HG02943 (cell line): Measurements from ENCODE around the gene LNPEP.

ENCODE experiments used
- ATAC-seq: cut with Tn5 transposase; IDR thresholded peaks from one replicate; pipeline ENCODE4 v1.9.1; 2021; ENCODE audit warnings: mild to moderate bottlenecking, low read depth, moderate library complexity; ENCODE audit not compliant: unreplicated experiment

The LNPEP gene

DNA sequence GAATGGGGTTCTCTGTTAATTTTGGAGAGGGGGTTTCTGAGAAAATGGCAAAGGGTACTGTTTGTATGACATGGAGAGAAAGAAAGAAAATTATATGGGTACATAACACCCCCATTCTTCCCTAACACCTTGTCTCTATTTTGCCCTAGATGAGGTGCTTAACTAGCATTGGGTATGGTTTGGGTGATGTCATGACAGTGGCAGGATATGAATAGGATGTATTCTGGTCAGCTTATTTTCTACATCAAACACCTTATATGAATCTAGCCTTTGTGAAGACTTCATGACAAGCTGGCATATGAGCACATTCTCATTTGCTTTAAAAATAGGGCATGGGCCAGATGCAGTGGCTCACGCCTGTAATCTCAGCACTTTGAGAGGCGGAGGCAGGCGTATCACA lies 58.6 kb downstream of the LNPEP start:
- ATAC-seq, result no peak

DNA sequence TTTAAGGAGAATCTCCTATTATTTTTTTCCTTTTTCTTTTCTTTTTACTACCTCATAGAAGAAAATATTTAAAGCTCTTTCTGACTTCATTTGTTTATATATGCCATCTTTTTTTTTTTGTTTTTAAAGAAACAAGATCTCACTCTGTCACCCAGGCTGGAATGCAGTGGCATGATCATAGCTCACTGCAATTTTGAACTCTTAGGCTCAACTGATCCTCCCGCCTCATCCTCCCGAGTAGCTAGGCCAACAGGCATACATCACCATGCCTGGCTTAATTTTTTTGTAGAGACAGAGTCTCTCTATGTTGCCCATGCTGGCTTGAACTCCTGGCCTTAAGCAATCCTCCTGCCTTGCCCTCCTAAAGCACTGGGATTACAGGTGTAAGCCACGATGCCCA lies 59.5 kb downstream of the LNPEP start:
- no peak for ATAC-seq

DNA sequence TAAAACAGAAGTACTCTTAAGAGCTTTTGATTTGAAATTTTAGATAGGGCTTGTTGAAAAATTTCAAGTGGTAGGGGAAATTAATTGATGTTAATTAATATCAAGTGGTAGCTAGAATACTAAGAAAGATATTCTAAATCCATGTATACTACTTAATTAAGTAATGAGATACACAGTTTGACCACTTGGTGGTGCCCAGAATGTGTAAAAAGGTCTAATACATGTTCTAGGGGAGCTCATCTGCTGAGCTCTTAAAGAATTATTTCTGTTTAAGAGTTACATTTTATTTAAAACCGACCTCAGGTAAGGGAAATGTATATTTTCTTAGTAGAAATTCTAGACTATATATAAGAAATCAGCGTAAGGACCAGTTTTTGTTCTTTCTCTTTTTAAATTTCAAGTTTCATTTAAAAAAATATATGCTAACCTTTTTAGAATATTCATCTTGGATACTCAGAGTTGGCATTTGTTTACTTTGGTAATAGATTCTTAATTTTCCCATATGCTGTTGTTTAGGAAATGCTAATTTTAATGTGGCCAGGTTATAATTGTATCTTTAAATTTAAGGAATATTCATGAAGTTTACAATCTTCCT lies 61.5 kb downstream of the LNPEP start:
- ATAC-seq, result no peak

DNA sequence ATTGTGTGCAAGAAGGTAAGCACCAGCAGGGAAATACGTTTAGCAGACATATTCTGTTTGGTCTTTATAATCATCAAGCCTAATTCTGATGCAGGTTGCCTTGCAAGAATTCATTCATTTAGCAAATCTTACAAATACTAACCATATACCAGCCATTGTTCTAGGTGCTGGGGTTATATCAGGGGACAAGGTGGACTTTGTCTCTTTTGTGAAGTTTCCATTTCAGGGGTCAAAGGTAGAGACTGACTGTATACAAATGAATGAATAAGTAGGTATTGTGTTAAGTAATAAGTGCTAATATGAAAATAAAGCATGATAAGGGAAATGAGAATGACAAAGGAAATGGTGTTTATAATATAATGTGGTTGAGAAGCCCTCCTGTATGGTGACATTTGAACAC lies 64.0 kb downstream of the LNPEP start:
- no peak for ATAC-seq

DNA sequence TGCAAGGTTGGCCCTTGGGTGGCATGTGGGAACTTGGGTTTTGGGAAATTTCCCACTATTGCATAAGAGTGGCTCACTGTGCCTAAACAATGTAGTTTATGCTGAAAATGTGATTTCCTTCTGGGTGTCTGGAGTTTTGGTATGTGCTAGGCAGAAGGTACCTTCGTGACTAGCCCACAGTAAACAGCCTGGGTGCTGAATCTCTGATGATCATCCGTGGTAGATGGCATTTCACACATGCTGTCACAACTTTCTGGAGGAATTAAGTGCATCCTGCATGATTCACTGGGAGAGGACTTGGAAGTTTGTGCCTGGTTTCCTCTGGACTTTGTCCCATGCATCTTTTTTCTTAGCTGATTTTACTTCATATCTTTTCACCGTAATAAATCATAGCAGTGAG lies 64.5 kb downstream of the LNPEP start:
- ATAC-seq, result no peak

DNA sequence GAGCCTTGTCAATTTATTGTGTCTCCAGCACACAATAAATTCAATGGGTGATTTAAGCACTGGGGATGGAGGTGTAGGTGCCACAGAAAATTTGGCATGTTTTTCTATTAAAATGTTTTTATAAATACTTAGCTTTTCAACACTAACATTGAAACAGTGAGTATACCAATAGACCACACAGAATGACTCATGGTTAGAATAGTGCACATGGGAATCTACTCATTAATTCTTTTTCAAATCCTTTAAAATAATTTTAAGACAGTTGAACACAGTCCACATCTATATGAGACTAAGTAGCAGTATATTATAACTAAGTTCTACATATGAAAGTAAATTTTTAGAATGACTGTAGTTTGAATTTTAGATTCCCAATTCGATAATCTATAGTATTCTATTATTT lies 67.1 kb downstream of the LNPEP start:
- ATAC-seq, result no peak

DNA sequence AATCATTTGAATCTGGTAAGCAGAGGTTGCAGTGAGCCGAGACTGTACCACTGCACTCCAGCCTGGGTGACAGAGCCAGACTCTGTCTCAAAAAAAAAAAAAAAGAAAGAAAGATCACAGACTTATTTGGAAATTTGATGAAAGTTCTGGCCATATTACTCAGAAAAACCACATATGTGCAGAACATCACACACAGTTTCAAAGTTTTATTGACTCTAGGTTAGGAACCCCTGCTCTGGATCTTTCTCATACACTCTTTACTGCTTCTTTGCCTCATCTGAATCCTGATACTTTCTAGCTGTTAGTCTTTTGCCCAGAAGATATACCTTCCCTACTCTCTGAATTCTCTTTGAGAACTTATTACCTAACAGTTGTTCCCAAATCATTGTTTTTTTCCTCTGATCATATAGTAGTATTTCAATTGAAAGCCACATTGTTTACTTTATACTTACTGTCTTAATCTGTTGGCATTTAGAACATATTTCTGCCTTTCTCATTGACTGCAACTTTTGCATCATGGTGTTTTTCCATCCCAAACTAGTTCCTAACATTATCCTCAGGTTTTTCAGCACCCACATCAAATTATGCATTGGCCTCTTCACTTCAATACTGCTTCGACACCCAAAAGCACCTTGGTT lies 68.7 kb downstream of the LNPEP start:
- no peak for ATAC-seq

DNA sequence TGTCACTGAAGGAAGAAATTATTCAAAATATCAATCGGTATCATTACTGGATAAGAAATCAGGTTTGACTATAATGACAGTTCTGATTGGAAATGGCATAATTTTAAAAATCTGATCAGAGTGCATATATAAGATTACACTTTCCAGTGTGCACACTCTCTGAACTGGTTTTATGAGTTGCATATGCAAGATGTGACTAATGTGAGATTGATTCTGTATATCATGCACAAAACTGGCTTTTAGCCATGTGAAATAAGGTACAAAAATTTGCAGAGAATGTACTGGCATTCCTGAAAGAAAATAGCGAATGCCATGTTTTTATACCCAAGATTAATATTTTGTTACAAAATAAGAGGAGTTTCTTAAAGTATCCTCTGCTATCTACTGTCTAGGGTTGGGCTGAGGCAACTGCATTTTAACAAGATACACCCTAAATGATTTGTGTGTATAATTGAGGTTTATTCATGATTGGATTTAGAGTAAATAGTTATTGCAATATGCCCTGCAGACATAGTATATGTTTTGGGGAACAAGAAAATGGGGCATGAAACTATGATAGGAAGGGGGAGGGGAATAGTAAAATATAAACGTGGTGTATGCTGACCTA lies 70.7 kb downstream of the LNPEP start:
- ATAC-seq, result no peak

DNA sequence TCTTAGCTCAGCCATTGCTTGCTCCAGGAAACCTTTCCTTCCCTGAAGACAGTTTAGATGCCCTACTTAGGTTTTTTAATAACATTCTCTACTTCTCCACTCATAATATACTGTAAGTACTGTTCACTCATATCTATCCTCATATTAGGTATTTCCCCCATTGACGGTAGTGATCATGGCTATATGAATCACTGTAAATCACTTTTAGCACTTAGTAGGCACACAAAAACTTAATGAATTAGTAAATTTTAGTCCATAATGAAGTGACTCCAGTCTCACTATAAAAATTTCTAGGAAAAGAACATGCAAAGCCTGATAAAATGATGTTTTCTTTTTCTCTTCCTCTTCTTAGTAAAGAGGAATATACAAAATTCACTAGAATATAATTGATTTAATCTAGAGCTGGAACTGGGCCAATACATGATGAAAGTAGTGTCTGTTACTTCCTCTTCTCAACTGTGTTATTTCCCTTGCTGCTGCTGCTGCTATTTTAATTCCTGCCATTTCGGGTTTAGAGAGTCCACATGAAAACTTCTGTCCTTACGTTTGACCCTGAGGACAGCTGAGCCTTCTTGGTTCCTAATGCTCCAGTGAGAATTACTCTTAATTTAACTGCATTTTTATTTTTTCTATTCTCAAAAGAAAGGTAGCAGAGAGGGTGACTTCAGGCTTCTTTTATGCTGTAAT lies 73.5 kb downstream of the LNPEP start:
- ATAC-seq, result no peak

DNA sequence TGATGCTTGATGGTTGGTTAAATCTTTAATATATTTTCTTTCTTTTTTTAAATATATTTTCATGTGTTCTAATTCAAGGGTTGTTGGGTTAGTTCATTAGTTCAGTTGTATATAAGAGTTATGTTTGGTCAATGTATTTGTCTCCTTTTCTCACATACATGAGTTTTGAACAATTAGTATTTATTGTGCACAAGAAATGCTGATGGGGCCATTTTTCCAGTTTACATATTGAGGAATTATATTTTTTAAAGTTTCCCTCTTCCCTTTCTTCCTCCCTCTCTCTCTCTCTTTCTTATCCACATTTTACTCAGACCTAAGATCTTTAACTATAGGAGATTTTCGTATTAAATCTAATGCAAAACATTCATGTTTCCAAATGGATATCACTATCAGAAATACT lies 74.0 kb downstream of the LNPEP start:
- no peak for ATAC-seq

DNA sequence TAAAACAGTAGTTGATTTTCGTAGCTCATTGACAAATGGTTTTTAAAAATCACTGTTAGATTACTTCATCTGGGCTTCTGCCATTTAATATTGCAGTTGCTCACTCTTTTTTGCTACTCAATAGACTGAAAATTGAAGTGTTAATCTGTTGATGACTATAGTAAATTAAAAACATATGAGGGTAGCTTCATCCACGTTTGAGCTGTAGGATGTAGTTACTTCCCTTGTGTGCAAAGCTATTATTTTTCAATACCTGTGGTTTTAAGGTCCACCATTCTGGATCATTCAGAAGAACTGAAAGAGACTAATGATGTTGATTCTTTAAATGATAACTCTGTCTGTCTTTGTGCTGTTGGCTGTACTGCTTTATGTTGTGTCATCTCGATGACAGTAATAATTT lies 74.7 kb downstream of the LNPEP start:
- ATAC-seq, result no peak

DNA sequence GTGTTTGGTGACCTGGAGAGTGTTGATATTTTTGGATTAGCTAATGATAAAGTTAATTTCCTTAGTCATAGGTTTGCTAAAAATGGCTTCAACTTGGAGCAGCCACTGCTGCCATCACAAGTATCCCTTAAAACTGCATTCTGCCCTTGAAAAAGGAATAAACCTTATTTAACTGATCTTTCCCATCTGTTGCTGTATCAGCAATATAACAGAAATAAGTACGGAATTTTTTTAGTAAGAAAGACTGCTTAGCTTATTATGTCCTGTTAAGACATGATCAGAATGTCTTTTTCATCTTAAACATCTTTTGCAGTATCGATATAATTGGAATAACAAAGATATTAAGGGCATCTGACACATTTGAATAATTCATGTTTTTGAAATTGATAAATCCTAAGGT lies 75.7 kb downstream of the LNPEP start:
- ATAC-seq, result no peak

DNA sequence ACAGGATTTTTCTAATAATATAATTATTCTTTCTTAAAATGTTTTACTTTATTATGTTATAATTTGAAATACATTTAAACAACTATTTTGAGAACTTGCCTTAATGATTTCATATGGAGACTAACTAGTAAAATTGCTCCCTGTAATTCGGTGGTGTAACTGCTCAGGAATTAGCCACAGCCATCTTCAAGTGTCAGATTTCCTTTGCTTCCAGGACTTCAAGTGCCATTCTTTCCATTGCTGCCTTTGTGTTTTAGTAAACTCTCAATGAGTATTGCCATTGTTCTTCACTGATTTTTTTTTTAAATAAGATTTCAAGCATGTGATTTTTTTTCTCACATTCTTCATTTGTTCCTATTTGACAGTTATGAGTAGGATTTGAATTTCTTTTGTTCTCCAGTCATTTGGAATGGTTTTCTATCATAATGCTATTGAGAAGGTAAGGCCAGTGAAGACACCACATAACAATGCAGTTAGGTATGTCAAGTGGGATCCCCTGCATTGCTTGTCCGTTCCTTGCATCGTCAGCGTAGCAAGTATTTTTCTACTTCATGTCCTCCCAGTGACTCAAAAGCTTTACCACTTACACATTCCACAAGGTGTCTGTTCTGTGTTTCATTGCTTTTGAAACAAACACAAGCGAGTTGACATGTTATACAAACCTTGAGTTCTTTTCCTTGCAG lies 83.7 kb downstream of the LNPEP start:
- ATAC-seq, result no peak

DNA sequence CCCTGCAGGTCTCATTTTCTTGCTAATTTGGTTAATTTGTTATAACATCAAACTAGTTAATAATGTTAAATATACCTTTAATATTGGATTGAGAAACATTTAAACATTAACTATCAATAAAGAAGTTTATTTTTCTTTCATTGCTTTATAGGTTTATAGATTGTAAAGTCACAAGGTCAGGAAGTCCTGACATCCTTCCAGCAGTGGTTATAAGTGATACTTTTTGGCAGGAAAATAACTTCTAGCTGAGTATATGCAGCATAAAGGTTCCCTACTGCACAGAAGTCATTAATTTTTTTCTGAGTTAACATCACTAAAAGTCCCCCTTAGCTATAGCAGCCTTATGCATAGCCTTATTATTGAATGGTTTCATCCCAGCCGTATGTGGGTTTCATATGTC lies 85.5 kb downstream of the LNPEP start:
- ATAC-seq, result no peak

DNA sequence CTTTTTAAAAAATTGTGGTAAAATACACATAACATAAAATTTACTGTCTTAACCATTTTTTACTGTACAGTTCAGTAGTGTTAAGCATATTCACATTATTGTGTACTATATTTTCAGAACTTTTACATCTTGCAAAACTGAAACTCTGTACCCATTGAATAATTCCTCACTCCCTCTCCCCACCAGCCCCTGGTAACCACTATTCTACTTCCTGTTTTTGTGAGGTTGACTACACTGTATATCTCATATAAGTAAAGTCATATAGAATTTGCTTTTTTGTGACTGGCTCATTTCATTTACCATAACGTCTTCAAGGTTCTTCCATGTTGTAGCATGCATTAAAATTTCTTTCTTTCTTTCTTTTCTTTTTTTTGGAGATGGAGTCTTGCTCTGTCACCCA lies 87.0 kb downstream of the LNPEP start:
- no peak for ATAC-seq

DNA sequence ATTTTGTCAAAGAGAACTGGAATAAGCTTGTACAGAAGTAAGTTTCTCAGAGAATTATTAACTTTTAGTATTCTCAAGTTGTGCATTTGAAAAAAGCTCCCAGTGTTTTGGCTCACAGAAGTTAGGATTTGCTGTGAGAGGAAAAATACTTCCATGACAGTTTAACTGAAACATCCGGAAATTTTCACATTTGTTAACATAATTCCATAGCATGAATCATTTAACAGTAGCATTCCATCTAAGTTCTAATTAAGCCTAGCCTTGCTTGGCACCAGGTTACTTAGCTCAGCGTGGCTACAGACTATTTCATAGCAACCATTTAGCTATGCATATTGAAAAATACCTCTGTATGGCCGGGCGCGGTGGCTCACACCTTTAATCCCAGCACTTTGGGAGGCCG lies 90.8 kb downstream of the LNPEP start:
- no peak for ATAC-seq

DNA sequence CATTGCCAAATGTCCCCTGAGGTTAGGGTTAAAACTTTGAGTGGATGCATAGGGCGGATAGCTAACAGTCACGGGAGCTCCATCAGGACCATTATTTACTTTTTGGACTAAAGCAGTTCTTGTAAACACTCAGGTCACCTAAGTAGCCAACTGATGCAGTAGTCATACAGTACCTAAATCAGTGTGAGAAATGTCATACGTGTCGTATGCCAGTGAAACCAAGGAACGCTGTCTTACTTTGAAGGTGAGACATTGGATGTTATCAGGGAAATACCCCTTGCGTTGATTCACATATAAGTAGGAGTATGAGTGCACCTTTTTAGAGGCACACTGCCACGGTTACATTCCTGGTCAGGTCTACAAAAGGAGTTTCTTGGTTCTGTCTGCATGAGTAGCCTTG lies 101.9 kb downstream of the LNPEP start:
- ATAC-seq, result no peak

DNA sequence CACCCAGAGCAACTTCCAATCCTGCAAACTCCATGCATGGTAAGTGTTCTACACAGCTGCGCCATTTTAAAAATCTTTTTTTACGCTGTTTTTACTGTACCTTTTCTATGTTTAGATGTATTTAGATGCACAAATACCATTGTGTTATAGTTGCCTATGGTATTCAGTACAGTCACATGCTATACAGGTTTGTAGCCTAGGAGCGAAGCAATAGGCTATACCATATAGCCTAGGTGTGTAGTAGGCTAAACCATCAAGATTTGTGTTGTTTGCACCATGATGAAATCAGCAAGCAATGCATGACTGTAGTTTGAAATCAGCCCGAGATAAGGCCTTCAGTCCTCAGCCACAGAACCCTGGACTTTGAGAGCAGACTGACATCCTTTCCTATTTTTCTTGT lies 105.4 kb downstream of the LNPEP start:
- no peak for ATAC-seq

DNA sequence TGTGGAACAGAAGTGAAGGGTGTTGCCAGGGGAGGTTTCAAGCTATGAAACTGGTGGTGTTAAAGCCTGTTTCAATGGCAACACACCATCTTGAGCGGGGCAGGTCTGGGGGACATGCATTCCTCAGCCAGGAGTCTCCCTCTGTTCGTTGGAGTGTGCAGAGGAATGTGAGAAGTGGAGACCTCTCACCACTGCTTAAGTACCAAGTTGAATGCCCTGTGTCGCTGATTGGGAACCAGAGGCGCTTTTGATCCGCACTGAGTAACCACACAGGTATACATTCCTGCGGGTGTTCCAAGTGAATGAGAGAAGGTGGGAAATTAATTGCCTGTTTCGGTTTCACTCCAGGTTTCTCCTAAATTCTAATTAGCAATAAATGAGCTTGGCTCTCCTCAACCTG lies 107.1 kb downstream of the LNPEP start:
- ATAC-seq, result no peak

DNA sequence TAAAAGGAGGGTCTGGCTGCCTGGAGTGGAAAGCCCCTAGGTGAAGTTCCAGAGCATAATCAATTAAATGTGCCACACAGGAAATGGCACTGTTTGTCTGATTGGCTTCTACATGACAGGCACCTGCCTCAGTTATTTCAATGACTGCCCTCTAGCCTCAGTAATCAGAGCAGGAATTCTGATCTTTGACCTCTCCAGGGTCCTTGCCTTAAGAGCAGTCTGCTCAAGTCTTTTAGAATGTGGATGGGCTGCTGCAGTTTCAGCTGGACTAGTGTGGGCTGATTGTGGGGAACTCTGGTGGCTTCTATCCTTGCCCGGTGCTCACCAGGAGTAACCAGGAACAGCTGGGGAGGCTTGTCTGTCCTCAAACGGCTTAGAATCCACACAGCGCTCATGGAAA lies 107.6 kb downstream of the LNPEP start:
- ATAC-seq, result no peak

DNA sequence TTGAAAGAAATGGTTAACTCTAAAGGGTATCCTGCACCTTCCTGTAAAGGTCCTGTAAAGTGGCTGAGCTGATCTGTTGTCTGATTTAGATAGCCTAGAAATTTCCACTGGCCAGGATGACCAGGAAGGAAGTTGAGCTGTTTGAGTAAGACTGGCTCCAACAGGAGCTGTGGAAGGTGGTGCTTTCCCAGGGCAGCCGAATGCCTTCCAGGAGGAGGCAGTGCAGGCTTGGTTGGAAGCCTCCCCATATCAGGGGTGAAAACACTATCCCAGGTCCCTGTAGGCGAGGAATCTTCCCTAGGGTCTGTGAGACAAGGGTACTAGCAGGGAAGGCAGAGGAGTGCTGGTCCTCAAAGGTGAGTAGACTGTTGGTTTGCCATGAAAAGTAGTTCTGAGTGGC lies 108.2 kb downstream of the LNPEP start:
- no peak for ATAC-seq
